Measurements from ENCODE around the gene NLRP1.

DNA sequence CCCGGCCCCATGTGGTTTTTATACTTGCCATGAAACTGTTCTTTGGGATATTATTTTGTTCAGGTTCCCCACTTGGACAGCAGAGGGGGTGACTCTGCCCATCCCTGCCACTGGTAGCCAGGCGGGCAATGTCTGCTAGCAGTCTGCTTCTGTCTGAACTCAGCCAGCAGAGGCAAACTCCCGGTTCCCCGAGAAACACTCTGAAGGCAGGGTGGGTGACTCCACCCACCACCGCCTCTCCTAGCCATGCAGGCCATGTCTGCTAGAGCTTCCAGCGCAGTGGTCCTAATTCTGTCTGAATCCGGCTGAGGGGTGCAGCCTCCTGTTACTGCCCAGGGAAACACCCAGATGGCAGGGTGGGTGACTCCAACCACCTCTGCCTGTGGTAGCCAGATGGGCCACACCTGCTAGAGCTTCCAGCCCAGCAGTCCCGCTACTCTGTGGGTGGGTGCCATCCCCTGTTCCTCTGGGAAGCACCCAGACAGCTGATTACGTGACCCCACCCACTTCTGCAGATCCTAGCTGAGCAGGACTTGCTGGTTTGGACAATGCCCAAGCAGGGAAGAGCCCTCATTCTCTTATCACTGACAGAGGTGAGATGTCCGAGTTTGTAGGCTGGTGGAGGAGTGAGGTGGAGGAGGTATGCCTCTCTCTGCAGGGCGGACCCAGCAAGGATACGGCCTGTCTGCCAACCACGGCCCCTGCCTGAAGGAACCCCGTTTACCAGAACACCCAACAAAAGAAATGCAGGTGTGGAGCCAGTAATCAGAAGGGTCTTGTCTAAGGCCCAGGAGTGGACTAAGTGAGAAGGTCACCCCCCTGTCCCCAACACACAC, 22.4 kb downstream of the NLRP1 start:
- TF ChIP-seq EZH2 (IDR thresholded peaks at IDR 0.05; ENCODE audit: borderline replicate concordance, insufficient read depth, low read length, poor library complexity, severe bottlenecking) (no peak), SMC3 (conservative IDR thresholded peaks at IDR 0.05; ENCODE audit: poor library complexity) (no peak), RAD21 (conservative IDR thresholded peaks at IDR 0.05) (no peak)
- TF ChIP-seq, protein P1, sequence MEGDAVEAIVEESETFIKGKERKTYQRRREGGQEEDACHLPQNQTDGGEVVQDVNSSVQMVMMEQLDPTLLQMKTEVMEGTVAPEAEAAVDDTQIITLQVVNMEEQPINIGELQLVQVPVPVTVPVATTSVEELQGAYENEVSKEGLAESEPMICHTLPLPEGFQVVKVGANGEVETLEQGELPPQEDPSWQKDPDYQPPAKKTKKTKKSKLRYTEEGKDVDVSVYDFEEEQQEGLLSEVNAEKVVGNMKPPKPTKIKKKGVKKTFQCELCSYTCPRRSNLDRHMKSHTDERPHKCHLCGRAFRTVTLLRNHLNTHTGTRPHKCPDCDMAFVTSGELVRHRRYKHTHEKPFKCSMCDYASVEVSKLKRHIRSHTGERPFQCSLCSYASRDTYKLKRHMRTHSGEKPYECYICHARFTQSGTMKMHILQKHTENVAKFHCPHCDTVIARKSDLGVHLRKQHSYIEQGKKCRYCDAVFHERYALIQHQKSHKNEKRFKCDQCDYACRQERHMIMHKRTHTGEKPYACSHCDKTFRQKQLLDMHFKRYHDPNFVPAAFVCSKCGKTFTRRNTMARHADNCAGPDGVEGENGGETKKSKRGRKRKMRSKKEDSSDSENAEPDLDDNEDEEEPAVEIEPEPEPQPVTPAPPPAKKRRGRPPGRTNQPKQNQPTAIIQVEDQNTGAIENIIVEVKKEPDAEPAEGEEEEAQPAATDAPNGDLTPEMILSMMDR (IDR thresholded peaks at IDR 0.05; ENCODE audit: poor library complexity, severe bottlenecking) = no peak
